GM06990 (cell line): ENCODE measurements around the gene GJA4.

Experiments
- DNase-seq: peaks from one replicate; pipeline ENCODE4 v3.0.0-alpha.2; 2011; ENCODE audit not compliant: insufficient read length; ENCODE audit errors: extremely low read depth
- H3K27me3 ChIP-seq: replicated peaks from 2 replicates; pipeline ENCODE4 v1.6.0; 2011; ENCODE audit warnings: low read length; ENCODE audit not compliant: control insufficient read depth, insufficient read depth
- H3K36me3 ChIP-seq: 2 replicates; pipeline ENCODE4 v1.5.1; 2011; ENCODE audit warnings: low read length; ENCODE audit not compliant: control insufficient read depth, insufficient read depth
- H3K4me3 ChIP-seq: replicated peaks from 2 replicates; pipeline ENCODE4 v1.5.1; 2011; ENCODE audit warnings: low read depth, mild to moderate bottlenecking, control low read depth, low read length
- TF ChIP-seq, protein P1 (sequence below): IDR thresholded peaks from 2 replicates; pipeline ENCODE4 v1.5.1; 2011; ENCODE audit warnings: low read length, control low read depth, mild to moderate bottlenecking, inconsistent platforms; ENCODE audit not compliant: insufficient read depth, poor library complexity, severe bottlenecking

The GJA4 gene

DNA sequence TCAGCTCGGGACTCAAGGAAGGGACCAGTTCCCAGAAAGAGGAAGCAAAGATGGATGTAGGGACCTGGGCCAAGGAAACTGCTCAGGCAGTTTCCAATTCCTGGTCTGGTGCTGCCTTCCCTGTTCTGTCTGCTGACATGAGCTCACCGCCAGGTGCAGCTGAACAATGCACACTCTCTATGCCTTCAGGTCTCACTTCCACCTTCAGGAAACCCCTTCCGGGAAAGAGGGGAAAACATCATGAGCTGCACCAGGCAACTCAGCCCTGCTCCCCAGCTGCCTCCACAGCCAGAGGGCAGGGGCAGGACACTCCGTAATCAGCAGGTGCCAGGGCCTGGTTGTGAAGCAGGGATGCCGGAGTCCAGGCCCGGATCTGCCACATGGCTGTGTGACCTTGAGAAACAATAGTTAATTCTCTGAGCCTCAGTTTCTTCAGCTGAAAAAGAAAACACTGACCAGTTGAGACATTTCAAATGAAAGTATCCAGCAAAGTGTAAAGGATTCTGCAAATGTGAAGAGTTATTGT is 39.0 kb downstream of the GJA4 start:
- H3K4me3 ChIP-seq, result no peak overlapping the region
- TF ChIP-seq, protein P1, sequence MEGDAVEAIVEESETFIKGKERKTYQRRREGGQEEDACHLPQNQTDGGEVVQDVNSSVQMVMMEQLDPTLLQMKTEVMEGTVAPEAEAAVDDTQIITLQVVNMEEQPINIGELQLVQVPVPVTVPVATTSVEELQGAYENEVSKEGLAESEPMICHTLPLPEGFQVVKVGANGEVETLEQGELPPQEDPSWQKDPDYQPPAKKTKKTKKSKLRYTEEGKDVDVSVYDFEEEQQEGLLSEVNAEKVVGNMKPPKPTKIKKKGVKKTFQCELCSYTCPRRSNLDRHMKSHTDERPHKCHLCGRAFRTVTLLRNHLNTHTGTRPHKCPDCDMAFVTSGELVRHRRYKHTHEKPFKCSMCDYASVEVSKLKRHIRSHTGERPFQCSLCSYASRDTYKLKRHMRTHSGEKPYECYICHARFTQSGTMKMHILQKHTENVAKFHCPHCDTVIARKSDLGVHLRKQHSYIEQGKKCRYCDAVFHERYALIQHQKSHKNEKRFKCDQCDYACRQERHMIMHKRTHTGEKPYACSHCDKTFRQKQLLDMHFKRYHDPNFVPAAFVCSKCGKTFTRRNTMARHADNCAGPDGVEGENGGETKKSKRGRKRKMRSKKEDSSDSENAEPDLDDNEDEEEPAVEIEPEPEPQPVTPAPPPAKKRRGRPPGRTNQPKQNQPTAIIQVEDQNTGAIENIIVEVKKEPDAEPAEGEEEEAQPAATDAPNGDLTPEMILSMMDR, result no peak
- DNase-seq, result no peak
- H3K27me3 ChIP-seq, result no peaks in the 10 kb centered on the region
- no peaks in the 10 kb centered on the region for H3K36me3 ChIP-seq

DNA sequence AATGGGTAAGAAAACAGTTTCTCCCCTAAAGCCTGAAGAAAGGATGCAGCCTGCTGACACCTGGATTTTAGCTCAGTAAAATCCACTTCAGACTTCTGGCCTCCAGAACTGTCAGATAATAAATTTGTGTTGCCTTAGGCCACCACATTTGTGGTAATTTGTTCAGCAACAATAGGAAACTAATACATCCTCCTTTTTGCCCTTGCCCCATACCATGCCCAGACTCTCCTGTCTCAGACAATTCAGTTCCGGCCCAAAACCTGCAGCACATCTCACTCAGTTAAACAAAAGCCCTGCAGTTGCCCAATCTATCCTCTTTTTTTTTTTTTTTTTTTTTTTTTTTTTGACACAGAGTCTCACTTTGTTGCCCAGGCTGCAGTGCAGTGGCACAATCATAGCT is 40.9 kb downstream of the GJA4 start:
- TF ChIP-seq, protein P1, result no peak
- no peak for DNase-seq
- Histone ChIP-seq H3K4me3 (no peak overlapping the region), H3K27me3 (no peaks in the 10 kb centered on the region), H3K36me3 (no peaks in the 10 kb centered on the region)

DNA sequence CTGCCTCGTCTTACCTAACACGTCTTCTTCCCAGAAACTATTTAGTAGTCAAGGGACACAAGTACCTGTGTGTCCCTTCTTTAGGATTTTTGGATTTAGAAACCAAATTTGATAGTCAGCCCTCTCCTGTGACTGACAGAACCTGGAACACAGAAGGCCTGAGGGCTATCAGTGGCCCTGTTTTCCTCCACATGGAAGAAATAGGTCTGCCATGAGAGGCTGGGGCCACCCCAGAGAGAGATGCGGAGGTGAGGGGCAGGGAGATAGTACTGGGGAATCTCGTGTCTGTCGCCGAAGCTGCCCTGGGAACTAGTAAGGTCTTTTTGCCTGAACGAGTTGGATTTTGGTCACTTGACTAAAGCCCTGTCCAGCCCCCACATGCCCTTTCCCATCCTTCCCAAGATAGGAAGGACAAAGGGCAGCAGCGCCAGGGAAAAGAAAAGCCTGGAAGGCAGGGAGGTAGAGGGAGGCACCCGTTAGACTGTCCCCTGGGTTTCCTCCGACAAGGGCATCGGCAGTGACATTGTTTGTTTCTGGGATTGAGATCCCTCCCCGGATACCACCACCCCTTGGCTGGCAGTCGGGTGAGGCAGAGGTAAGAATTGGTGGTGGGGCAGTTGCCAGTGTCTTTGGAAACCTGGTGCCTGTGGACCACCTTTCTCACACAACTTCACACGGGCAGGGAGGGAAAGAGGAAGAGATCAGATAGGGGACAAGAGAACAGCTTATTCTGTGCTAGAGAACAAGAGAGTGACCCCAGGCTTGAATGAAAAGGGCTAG is 46.9 kb downstream of the GJA4 start:
- no peaks in the 10 kb centered on the region for H3K27me3 ChIP-seq
- H3K36me3 ChIP-seq, result no peaks in the 10 kb centered on the region
- TF ChIP-seq, protein P1, result no peak
- H3K4me3 ChIP-seq, result no peak overlapping the region
- DNase-seq, result no peak

DNA sequence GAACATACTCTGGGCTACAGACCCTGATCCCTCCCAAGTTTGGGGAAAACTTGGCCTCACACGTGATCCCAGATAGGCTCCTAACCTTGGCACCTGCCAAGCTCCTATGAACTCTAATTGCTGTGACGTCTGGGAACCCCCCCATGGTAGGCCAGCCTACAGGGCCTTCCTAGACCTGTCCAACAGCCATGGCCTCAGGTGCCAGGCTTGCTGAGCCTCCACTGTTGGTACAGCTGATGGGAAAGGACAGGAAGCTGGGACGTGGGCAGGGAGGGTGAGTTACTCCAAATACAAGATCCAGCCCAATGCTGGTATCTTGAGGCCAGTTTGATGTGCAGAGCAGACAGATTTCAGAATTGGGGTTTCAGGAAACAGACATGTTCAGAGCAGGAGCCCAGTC is 47.6 kb downstream of the GJA4 start:
- Histone ChIP-seq H3K36me3 (no peaks in the 10 kb centered on the region), H3K27me3 (no peaks in the 10 kb centered on the region), H3K4me3 (no peak overlapping the region)
- no peak for DNase-seq
- TF ChIP-seq, protein P1, result no peak

DNA sequence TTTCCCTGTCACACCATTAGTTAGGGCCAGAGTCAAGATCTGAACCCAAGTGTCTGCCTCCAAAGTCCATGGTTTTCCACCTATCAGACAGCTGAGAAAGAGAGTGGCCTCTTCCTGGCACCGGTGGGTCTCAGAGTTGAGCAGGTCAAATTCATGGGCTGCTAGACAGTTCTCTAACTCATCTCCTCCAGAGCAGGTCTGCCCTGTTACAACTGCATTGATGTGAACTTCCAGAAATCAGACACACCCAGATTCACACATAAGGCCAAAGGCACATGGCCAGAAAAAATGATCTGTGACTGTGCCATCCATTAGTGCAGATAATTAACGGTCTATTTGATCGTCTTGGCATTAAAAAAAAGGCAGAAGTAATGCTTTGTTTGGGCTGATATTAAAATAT is 49.3 kb downstream of the GJA4 start:
- DNase-seq, result no peak
- Histone ChIP-seq H3K27me3 (no peaks in the 10 kb centered on the region), H3K4me3 (no peak overlapping the region), H3K36me3 (no peaks in the 10 kb centered on the region)
- TF ChIP-seq, protein P1, result no peak
